GM12878 (cell line): ENCODE measurements around the gene DDR1. TPM values are rescaled to one million over a fixed set of nuclear protein-coding genes. Genes with fewer than 3 reads are reported as not detected.

Experiments used
- ATAC-seq: fragments of 200-7000 bp; cut with Tn5 transposase; 3 replicates; pipeline ENCODE4 v1.9.1; 2020; ENCODE audit warnings: mild to moderate bottlenecking, moderate library complexity
- BruUV-seq: library from RNA; stranded (reverse); fragments of 400-500 nt; replicated peaks from 2 replicates; lab custom pipeline; 2021; lab: Mats Ljungman, UMichigan
- CTCF ChIA-PET: fragments of 300-600 bp; sonication (Branson Sonifier 250); formaldehyde crosslinking; extraction: SDS; loops from one replicate; lab custom pipeline; 2021; ENCODE audit warnings: inconsistent platforms; lab: Yijun Ruan, JAX
- POLR2A ChIA-PET: fragments of 350-600 bp; formaldehyde crosslinking; extraction: SDS; loops from one replicate; lab custom pipeline; 2021; ENCODE audit warnings: inconsistent platforms; lab: Charles Lee
- RAD21 ChIA-PET: fragments of 300-600 bp; sonication (Branson Sonifier 250); formaldehyde crosslinking; loops from one replicate; lab custom pipeline; 2023; ENCODE audit warnings: antibody characterized with exemption; ENCODE audit not compliant: unreplicated experiment; lab: Charles Lee
- SMC1A ChIA-PET: fragments of 300-600 bp; sonication (Branson Sonifier 250); formaldehyde crosslinking; loops from one replicate; lab custom pipeline; 2023; ENCODE audit not compliant: unreplicated experiment, uncharacterized antibody; lab: Charles Lee
- DNase-seq: peaks from one replicate; pipeline ENCODE4 v3.0.0-alpha.2; 2011; ENCODE audit warnings: low read depth, low spot score
- FAIRE-seq: peaks from 3 replicates; lab custom pipeline; 2011; peaks lifted over from hg19 to GRCh38; lab: Jason Lieb, UNC
- H2AFZ ChIP-seq: 2 replicates; pipeline ENCODE4 v1.6.0; 2011; ENCODE audit warnings: low read depth, low read length, control low read depth; ENCODE audit not compliant: control insufficient read depth
- H3K27ac ChIP-seq: 2 replicates; pipeline ENCODE4 v1.5.1; 2011; ENCODE audit warnings: control low read depth; ENCODE audit not compliant: control insufficient read depth, insufficient read depth
- H3K27me3 ChIP-seq, 2 experiments: replicated peaks in 1 of 2; 2 replicates each; pipeline versions ENCODE4 v1.6.0 to v1.6.1; 2011; ENCODE audit warnings: low read length in 1 of 2; ENCODE audit not compliant: control insufficient read depth in 2 of 2, insufficient read depth in 2 of 2
- H3K36me3 ChIP-seq, 2 experiments: 2 replicates each; pipeline ENCODE4 v1.5.1; 2011; ENCODE audit warnings: low read length in 1 of 2; ENCODE audit not compliant: control insufficient read depth in 2 of 2, insufficient read depth in 2 of 2
- H3K4me1 ChIP-seq: 2 replicates; pipeline ENCODE4 v1.6.1; 2011; ENCODE audit warnings: mild to moderate bottlenecking, low read length, moderate library complexity, mixed read lengths; ENCODE audit not compliant: control insufficient read depth, insufficient read depth
- H3K4me2 ChIP-seq: 2 replicates; pipeline ENCODE4 v1.6.0; 2011; ENCODE audit warnings: control low read depth; ENCODE audit not compliant: control insufficient read depth, insufficient read depth
- H3K4me3 ChIP-seq: fragments of 200-600 bp; sonication (generic); 2 replicates; pipeline ENCODE4 v1.5.1; 2016
- H3K79me2 ChIP-seq: 2 replicates; pipeline ENCODE4 v1.6.0; 2011; ENCODE audit warnings: low read length; ENCODE audit not compliant: control insufficient read depth, insufficient read depth
- H3K9ac ChIP-seq: 2 replicates; pipeline ENCODE4 v1.8.0; 2011; ENCODE audit warnings: low read length, control low read depth, mixed read lengths; ENCODE audit not compliant: control insufficient read depth, insufficient read depth
- H3K9me3 ChIP-seq: replicated peaks from 3 replicates; pipeline ENCODE4 v1.5.1; 2011; ENCODE audit warnings: mild to moderate bottlenecking, low read length; ENCODE audit not compliant: control insufficient read depth, insufficient read depth
- H4K20me1 ChIP-seq: 2 replicates; pipeline ENCODE4 v1.6.0; 2011; ENCODE audit not compliant: control insufficient read depth, insufficient read depth
- BCL11A ChIP-seq: IDR thresholded peaks from 2 replicates; pipeline ENCODE4 v1.6.1; 2011; ENCODE audit warnings: low read depth, low read length
- BHLHE40 ChIP-seq, 2 experiments: fragments of 450-650 bp in 1 of 2; IDR thresholded peaks; 2 replicates each; pipeline ENCODE4 v1.6.1; 2011 to 2017; ENCODE audit warnings: low read depth in 2 of 2, borderline replicate concordance in 1 of 2, improper control_type of control experiment in 1 of 2, low read length in 1 of 2, mild to moderate bottlenecking in 1 of 2
- CREM ChIP-seq: IDR thresholded peaks from 2 replicates; pipeline ENCODE4 v1.6.1; 2014; ENCODE audit warnings: antibody characterized with exemption, low read depth
- CTCF ChIP-seq, 3 experiments: IDR thresholded peaks in 2 of 3; conservative IDR thresholded peaks in 1 of 3; 2 replicates each; pipeline ENCODE4 v1.5.1; 2011; ENCODE audit warnings: low read depth in 3 of 3, low read length in 3 of 3, mild to moderate bottlenecking in 3 of 3, control low read depth in 2 of 3, moderate library complexity in 2 of 3, inconsistent platforms in 1 of 3, mixed read lengths in 1 of 3; ENCODE audit not compliant: control insufficient read depth in 2 of 3, insufficient read depth in 1 of 3; ENCODE audit errors: extremely low read depth in 1 of 3
- FOXK2 ChIP-seq: fragments of 450-650 bp; IDR thresholded peaks from 2 replicates; pipeline ENCODE4 v1.6.1; 2017; ENCODE audit warnings: mild to moderate bottlenecking, moderate library complexity
- GABPA ChIP-seq: IDR thresholded peaks from 2 replicates; pipeline ENCODE4 v1.6.1; 2014; ENCODE audit warnings: antibody characterized with exemption, low read depth, mild to moderate bottlenecking, inconsistent platforms
- HDAC2 ChIP-seq: fragments of 200-600 bp; sonication (generic); IDR thresholded peaks from 2 replicates; pipeline ENCODE4 v1.6.1; 2017
- MXI1 ChIP-seq: fragments of 150-350 bp; IDR thresholded peaks from 2 replicates; pipeline ENCODE4 v1.6.1; 2011; ENCODE audit warnings: low read depth, mild to moderate bottlenecking, inconsistent platforms, low read length, improper control_type of control experiment
- NKRF ChIP-seq: fragments of 450-650 bp; conservative IDR thresholded peaks from 2 replicates; pipeline ENCODE4 v1.6.1; 2017; ENCODE audit warnings: mild to moderate bottlenecking, moderate library complexity
- RAD21 ChIP-seq: IDR thresholded peaks from 2 replicates; pipeline ENCODE4 v1.6.1; 2011; ENCODE audit warnings: mild to moderate bottlenecking, low read depth, low read length, moderate library complexity; ENCODE audit not compliant: insufficient read depth
- STAT3 ChIP-seq: IDR thresholded peaks from 2 replicates; pipeline ENCODE4 v1.6.1; 2011; ENCODE audit warnings: low read depth, low read length, improper control_type of control experiment
- ZSCAN29 ChIP-seq: fragments of 450-650 bp; IDR thresholded peaks from 2 replicates; pipeline ENCODE4 v1.6.1; 2017; ENCODE audit warnings: mild to moderate bottlenecking, moderate library complexity
- ZZZ3 ChIP-seq: IDR thresholded peaks from 2 replicates; pipeline ENCODE4 v1.6.1; 2011; ENCODE audit warnings: low read depth; ENCODE audit not compliant: control insufficient read depth, insufficient read length
- WGBS: methylation state at CpG from one replicate; pipeline ENCODE4 v1.1.6; 2016; ENCODE audit warnings: low lambda C conversion rate; ENCODE audit not compliant: insufficient replicate concordance, insufficient coverage; ENCODE audit errors: missing lambda C conversion rate; 5-methylcytosine and 5-hydroxymethylcytosine counted together
- in situ Hi-C: fragments of 300-500 bp; cut with MboI; formaldehyde crosslinking; loops from 9 replicates; pipeline ENCODE4 v1.14.3; 2018; ENCODE audit warnings: mixed read lengths
- intact Hi-C: fragments of 100-400 bp; cut with micrococcal nuclease; formaldehyde crosslinking; loops from one replicate; pipeline ENCODE4 v1.14.2; 2022; ENCODE audit not compliant: unreplicated experiment
- polyA plus RNA-seq, 11 experiments: library from polyadenylated mRNA; depleted of rRNA in 4 of 11; unstranded in 6 of 11; stranded (reverse) in 5 of 11; fragments of >200 nt; fragmentation: Nextera tagmentation in 4 of 11; fragmentation: Illumina TruSeq in 1 of 11; extraction: Ambion mirVana in 4 of 11; extraction: Trizol in 1 of 11; gene quantifications; 1 replicate in 1 of 11; 2 replicates in 10 of 11; pipeline versions ENCODE4 v1.2.1 to v1.2.3, GENCODE V29; 2011 to 2016; ENCODE audit warnings: inconsistent platforms in 2 of 11, missing spikeins in 2 of 11, low read depth in 1 of 11
- total RNA-seq, 4 experiments: library from RNA; depleted of rRNA in 3 of 4; stranded (reverse); fragments of >200 nt in 3 of 4; fragmentation: Illumina TruSeq in 1 of 4; extraction: Trizol in 1 of 4; gene quantifications; 2 replicates each; pipeline versions ENCODE4 v1.2.1 to v1.2.3, GENCODE V29; 2013 to 2021

Gene DDR1
- total and polyA plus RNA-seq, 10 of the 15 experiments (the other 5 are each of a cell fraction or from before 2014, with no cell fraction given) = 1.1 to 39.0 (median 11.9) TPM

- intact Hi-C loops (no loop called here), in situ Hi-C loops (no loop called here)
- ATAC-seq = no peak
- H3K36me3 ChIP-seq = no peaks in the 10 kb centered on the region
- H3K4me1 ChIP-seq = no peaks in the 10 kb centered on the region
- no peak overlapping the region for H3K4me2 ChIP-seq
- no peak for FAIRE-seq
- CTCF ChIA-PET = interaction anchor here (0.8 to 1.2 kb wide), 3 partner anchors 230 to 248 kb away, joined by 3 read pairs; no protein-coding TSS in a partner anchor
- H3K27me3 ChIP-seq = no peaks in the 10 kb centered on the region; a peak in 1 of 4 replicates
- H4K20me1 ChIP-seq = no peaks in the 10 kb centered on the region
- RAD21 ChIA-PET = no interaction called here
- no TSS peak for BruUV-seq
- H3K27ac ChIP-seq = no peak overlapping the region
- TF ChIP-seq NKRF (no peak), ZZZ3 (no peak), BCL11A (no peak), ZSCAN29 (no peak), STAT3 (no peak), CREM (no peak), BHLHE40 (IDR thresholded peaks at IDR 0.05; ENCODE audit: borderline replicate concordance in 1 of 2, low read depth in 2 of 2, low read length in 1 of 2) (no peak), RAD21 (no peak), FOXK2 (no peak), MXI1 (no peak), HDAC2 (no peak), CTCF (IDR thresholded peaks at IDR 0.05 in 2 of 3, conservative IDR thresholded peaks at IDR 0.05 in 1 of 3; ENCODE audit: control insufficient read depth in 2 of 3, extremely low read depth in 1 of 3, insufficient read depth in 1 of 3, low read depth in 3 of 3, low read length in 3 of 3) (no peak), GABPA (no peak)
- POLR2A ChIA-PET = no interaction called here
- SMC1A ChIA-PET = interaction anchor here (0.9 to 6.4 kb wide), 3 partner anchors 11 to 73 kb away, joined by 3 to 35 read pairs (median 3); no protein-coding TSS in a partner anchor
- no peak overlapping the region for H3K9ac ChIP-seq
- H3K79me2 ChIP-seq = no peaks in the 10 kb centered on the region
- H2AFZ ChIP-seq = no peak overlapping the region
- H3K4me3 ChIP-seq = no peak overlapping the region
- H3K9me3 ChIP-seq = no peaks in the 10 kb centered on the region
- 88% methylated on average over 2 of the region's 2 CpGs for WGBS
- DNase-seq = no peak
These were observed 44.6 kb upstream of the DDR1 start for GRCh38 chr6:30839671-30840070.
